GM19372 (cell line): Measurements from ENCODE around the gene JAKMIP3.

Experiments
- ATAC-seq: cut with Tn5 transposase; IDR thresholded peaks from one replicate; pipeline ENCODE4 v1.9.1; 2021; ENCODE audit warnings: mild to moderate bottlenecking, low read depth, moderate library complexity; ENCODE audit not compliant: unreplicated experiment

The JAKMIP3 gene

GRCh38 chr10:132096863-132097478 is 31.2 kb downstream of the JAKMIP3 start:
- no peak for ATAC-seq

GRCh38 chr10:132097609-132098377 is 32.0 kb downstream of the JAKMIP3 start:
- no peak for ATAC-seq

GRCh38 chr10:132098539-132099388 is 33.0 kb downstream of the JAKMIP3 start:
- ATAC-seq = no peak

GRCh38 chr10:132099389-132100090 is 33.8 kb downstream of the JAKMIP3 start:
- ATAC-seq = no peak

- no peak for ATAC-seq
These were observed 34.3 kb downstream of the JAKMIP3 start for GRCh38 chr10:132100091-132100481.

- ATAC-seq = no peak
These were observed 35.0 kb downstream of the JAKMIP3 start for GRCh38 chr10:132100556-132101349.

- no peak for ATAC-seq
These were observed 35.8 kb downstream of the JAKMIP3 start for GRCh38 chr10:132101529-132101928.

GRCh38 chr10:132102071-132102716 is 36.4 kb downstream of the JAKMIP3 start:
- ATAC-seq = no peak

- ATAC-seq = no peak
These were observed 37.0 kb downstream of the JAKMIP3 start for GRCh38 chr10:132102717-132103110.

GRCh38 chr10:132103116-132103910 is 37.6 kb downstream of the JAKMIP3 start:
- no peak for ATAC-seq

- ATAC-seq = no peak
These were observed 38.3 kb downstream of the JAKMIP3 start for GRCh38 chr10:132104062-132104461.

- no peak for ATAC-seq
These were observed 38.9 kb downstream of the JAKMIP3 start for GRCh38 chr10:132104471-132105301.

- no peak for ATAC-seq
These were observed 39.7 kb downstream of the JAKMIP3 start for GRCh38 chr10:132105302-132105995.

GRCh38 chr10:132106431-132106830 is 40.7 kb downstream of the JAKMIP3 start:
- no peak for ATAC-seq

GRCh38 chr10:132107186-132107948 is 41.6 kb downstream of the JAKMIP3 start:
- ATAC-seq = no peak
